T47D (cell line): Measurements from ENCODE around the gene LIPK.

Source experiments
- DNase-seq, 2 experiments: peaks; one replicate each; pipeline versions ENCODE4 v3.0.0 to v3.0.0-alpha.2; 2011 to 2012; ENCODE audit warnings: low read depth in 1 of 2, low spot score in 1 of 2
- JUND ChIP-seq: IDR thresholded peaks from 2 replicates; pipeline ENCODE4 v1.6.1; 2012; ENCODE audit warnings: low read depth
- in situ Hi-C: cut with HindIII; loops from 2 replicates; pipeline ENCODE4 v1.10.0; 2016; ENCODE audit warnings: low sequenced_read_pairs, low pct_unique_long_range_greater_than_20kb

Gene LIPK

GRCh38 chr10:88765816-88766215 is 59.8 kb downstream of the LIPK start:
- no peak for DNase-seq
- in situ Hi-C loops = no loop called here
- TF ChIP-seq JUND = no peak

GRCh38 chr10:88769384-88769783 is 63.3 kb downstream of the LIPK start:
- DNase-seq = no peak
- in situ Hi-C loops = no loop called here

GRCh38 chr10:88781206-88781605 is 75.2 kb downstream of the LIPK start:
- in situ Hi-C loops = no loop called here
- DNase-seq = no peak
- TF ChIP-seq JUND = no peak

More at GRCh38 chr10:88769384-88769783, 63.3 kb downstream of the LIPK start:
- no peak for TF ChIP-seq JUND

- no peak for DNase-seq
- no peak for TF ChIP-seq JUND
- in situ Hi-C loops = no loop called here
Measured at GRCh38 chr10:88782222-88782621, 76.2 kb downstream of the LIPK start.

GRCh38 chr10:88783724-88784123 is 77.7 kb downstream of the LIPK start:
- no peak for TF ChIP-seq JUND
- in situ Hi-C loops = no loop called here
- no peak for DNase-seq

GRCh38 chr10:88786032-88786770 is 80.2 kb downstream of the LIPK start:
- peak in 1 of 2 experiments; percentile 50 for DNase-seq
- in situ Hi-C loops = no loop called here
- 0 out of 2 replicates have a peak, but pooled peaks have one; percentile 22 for TF ChIP-seq JUND

- no peak for TF ChIP-seq JUND
- DNase-seq = no peak
Measured at GRCh38 chr10:88787463-88787862, 81.4 kb downstream of the LIPK start.

GRCh38 chr10:88788924-88789323 is 82.9 kb downstream of the LIPK start:
- no peak for DNase-seq
- in situ Hi-C loops = no loop called here
- TF ChIP-seq JUND = no peak

More at GRCh38 chr10:88787463-88787862, 81.4 kb downstream of the LIPK start:
- in situ Hi-C loops = no loop called here

- no peak for TF ChIP-seq JUND
- in situ Hi-C loops = no loop called here
- DNase-seq = peak; percentile 37 to 75
Measured at GRCh38 chr10:88791924-88792323, 85.9 kb downstream of the LIPK start.

- in situ Hi-C loops = no loop called here
- TF ChIP-seq JUND = no peak
- no peak for DNase-seq
Measured at GRCh38 chr10:88792661-88793060, 86.6 kb downstream of the LIPK start.

- in situ Hi-C loops = no loop called here
- no peak for TF ChIP-seq JUND
- no peak for DNase-seq
Measured at GRCh38 chr10:88793712-88794299, 87.8 kb downstream of the LIPK start.

GRCh38 chr10:88794731-88795130 is 88.7 kb downstream of the LIPK start:
- in situ Hi-C loops = no loop called here
- no peak for TF ChIP-seq JUND
- no peak for DNase-seq

GRCh38 chr10:88800152-88801125 is 94.4 kb downstream of the LIPK start:
- no peak for TF ChIP-seq JUND
- DNase-seq = no peak
- in situ Hi-C loops = no loop called here
